Testis (tissue), 3 donors: ENCODE data around the gene NOL4L. TPM values are rescaled to one million over a fixed set of nuclear protein-coding genes. Genes with fewer than 3 reads are reported as not detected.

Source experiments
- DNase-seq: peaks from one replicate; pipeline ENCODE4 v3.0.0-alpha.2; 2019
- H3K27ac ChIP-seq, 2 donors: fragments of 200-600 bp; sonication (generic); one replicate each; pipeline ENCODE4 v1.5.1; 2019
- H3K27me3 ChIP-seq: fragments of 200-600 bp; sonication (generic); one replicate; pipeline ENCODE4 v1.5.1; 2019
- H3K36me3 ChIP-seq: fragments of 200-600 bp; sonication (generic); one replicate; pipeline ENCODE4 v1.5.1; 2017; ENCODE audit warnings: low read depth; ENCODE audit errors: missing control alignments
- H3K4me1 ChIP-seq: fragments of 200-600 bp; sonication (generic); one replicate; pipeline ENCODE4 v1.5.1; 2019
- H3K4me3 ChIP-seq, 2 donors: fragments of 200-600 bp; sonication (generic); one replicate each; pipeline ENCODE4 v1.5.1; 2017 to 2019
- H3K9me3 ChIP-seq: fragments of 200-600 bp; sonication (generic); one replicate; pipeline ENCODE4 v1.5.1; 2017
- CTCF ChIP-seq, 3 experiments: fragments of 450-650 bp in 2 of 3; fragments of 200-600 bp in 1 of 3; sonication (generic) in 1 of 3; IDR thresholded peaks; one replicate each; pipeline ENCODE4 v1.5.1; 2016 to 2019; ENCODE audit warnings: antibody characterized with exemption in 3 of 3, mild to moderate bottlenecking in 2 of 3, moderate library complexity in 1 of 3
- POLR2A ChIP-seq: fragments of 450-650 bp; IDR thresholded peaks from one replicate; pipeline ENCODE4 v1.6.1; 2017; ENCODE audit warnings: antibody characterized with exemption, mild to moderate bottlenecking, moderate library complexity
- WGBS, 2 donors: methylation state at CpG; one replicate each; pipeline ENCODE4 v1.1.5; 2018; 5-methylcytosine and 5-hydroxymethylcytosine counted together
- intact Hi-C: fragments of 100-400 bp; cut with DNase I; formaldehyde crosslinking; loops from one replicate; pipeline ENCODE4 v1.15.1; 2023; ENCODE audit warnings: low total_unique reads
- polyA plus RNA-seq: library from polyadenylated mRNA; stranded (reverse); fragments of 350-450 nt; fragmentation: Illumina TruSeq; extraction: RNeasy Lipid Tissue Mini Kit (QIAGEN cat#74804); gene quantifications from one replicate; pipeline ENCODE4 v1.2.3, GENCODE V29; 2014; ENCODE audit warnings: low read depth, low replicate concordance; ENCODE audit not compliant: insufficient read depth
- total RNA-seq, 2 donors: library from RNA; depleted of rRNA; stranded (reverse); fragments of >200 nt; gene quantifications; one replicate each; pipeline ENCODE4 v1.2.3, GENCODE V29; 2016

NOL4L gene
- total and polyA plus RNA-seq, 3 donors from 2014 or later: 100.0 to 129 (median 115) TPM

GRCh38 chr20:32510601-32511357 is 74.4 kb downstream of the NOL4L start:
- H3K36me3 ChIP-seq: no peaks in the 10 kb centered on the region
- H3K4me3 ChIP-seq: no peak overlapping the region
- H3K27ac ChIP-seq: no peak overlapping the region
- intact Hi-C loops: no loop called here
- peak; percentile 38 for DNase-seq
- peaks cover 12% of the 10 kb centered on the region for H3K4me1 ChIP-seq
- H3K9me3 ChIP-seq: no peaks in the 10 kb centered on the region
- H3K27me3 ChIP-seq: no peaks in the 10 kb centered on the region
- WGBS, 2 donors: 38 to 53% methylated on average over 12 to 17 of the region's 17 CpGs
- TF ChIP-seq POLR2A (no peak), CTCF (IDR thresholded peaks at IDR 0.05) (no peak)

- Histone ChIP-seq H3K4me3 (no peak overlapping the region), H3K27ac (no peak overlapping the region), H3K27me3 (no peaks in the 10 kb centered on the region), H3K9me3 (no peaks in the 10 kb centered on the region), H3K36me3 (no peaks in the 10 kb centered on the region), H3K4me1 (peaks cover 12% of the 10 kb centered on the region)
- TF ChIP-seq POLR2A (no peak), CTCF (IDR thresholded peaks at IDR 0.05) (no peak)
- no peak for DNase-seq
- WGBS, 2 donors: 88 to 91% methylated on average over 13 to 15 of the region's 15 CpGs
- intact Hi-C loops: no loop called here
These were observed 75.0 kb downstream of the NOL4L start for GRCh38 chr20:32510120-32510600.

- Histone ChIP-seq H3K27me3 (no peaks in the 10 kb centered on the region), H3K27ac (no peak overlapping the region), H3K4me1 (peaks cover 12% of the 10 kb centered on the region), H3K9me3 (no peaks in the 10 kb centered on the region), H3K36me3 (no peaks in the 10 kb centered on the region), H3K4me3 (no peak overlapping the region)
- no peak for TF ChIP-seq CTCF (IDR thresholded peaks at IDR 0.05)
- no peak for TF ChIP-seq POLR2A
- DNase-seq: no peak
- intact Hi-C loops: no loop called here
- WGBS, 2 donors: 79 to 85% methylated on average over 10 of the region's 10 CpGs
These were observed 75.5 kb downstream of the NOL4L start for GRCh38 chr20:32509639-32510066.

- Histone ChIP-seq H3K36me3 (no peaks in the 10 kb centered on the region), H3K9me3 (no peaks in the 10 kb centered on the region), H3K4me3 (no peak overlapping the region), H3K27ac (no peak overlapping the region), H3K27me3 (no peaks in the 10 kb centered on the region), H3K4me1 (peaks cover 12% of the 10 kb centered on the region)
- no peak for DNase-seq
- intact Hi-C loops: no loop called here
- TF ChIP-seq POLR2A (no peak), CTCF (IDR thresholded peaks at IDR 0.05) (no peak)
- 88 to 91% methylated on average over 3 of the region's 3 CpGs for WGBS, 2 donors
These were observed 76.4 kb downstream of the NOL4L start for GRCh38 chr20:32508775-32509119.
